Measurements from ENCODE around the gene CDK5RAP1.
A peak's percentile ranks its signal among the peaks of the same experiment; 100 is the strongest.

CDK5RAP1 gene

GRCh38 chr20:33337531-33338165, 63.7 kb downstream of the CDK5RAP1 start:
- FAIRE-seq: peak; percentile 63
- no peak for TF ChIP-seq TAF1 (IDR thresholded peaks at IDR 0.05; ENCODE audit: low read depth, low read length)
- TF ChIP-seq SPI1 (IDR thresholded peaks at IDR 0.05; ENCODE audit: low read depth, low read length): no peak
- TF ChIP-seq PAX5 (IDR thresholded peaks at IDR 0.05; ENCODE audit: insufficient read depth, low read length, severe bottlenecking): no peak
- no peak for TF ChIP-seq POLR2A (IDR thresholded peaks at IDR 0.05; ENCODE audit: low read depth, low read length)
- DNase-seq (ENCODE audit: insufficient read length, low spot score): peak; percentile 39

GRCh38 chr20:33337119-33337518, 64.2 kb downstream of the CDK5RAP1 start:
- peak; percentile 51 for FAIRE-seq

GRCh38 chr20:33336375-33336774, 64.9 kb downstream of the CDK5RAP1 start:
- no peak for DNase-seq (ENCODE audit: insufficient read length, low spot score)
- no peak for FAIRE-seq
- TF ChIP-seq PAX5 (IDR thresholded peaks at IDR 0.05; ENCODE audit: insufficient read depth, low read length, severe bottlenecking) (no peak), POU2F2 (IDR thresholded peaks at IDR 0.05; ENCODE audit: low read depth, low read length) (no peak), TAF1 (IDR thresholded peaks at IDR 0.05; ENCODE audit: low read depth, low read length) (no peak), POLR2AphosphoS5 (IDR thresholded peaks at IDR 0.05; ENCODE audit: low read depth, low read length) (no peak), POLR2A (IDR thresholded peaks at IDR 0.05; ENCODE audit: low read depth, low read length) (no peak), SPI1 (IDR thresholded peaks at IDR 0.05; ENCODE audit: low read depth, low read length) (no peak)

More at GRCh38 chr20:33337119-33337518, 64.2 kb downstream of the CDK5RAP1 start:
- no peak for TF ChIP-seq POU2F2 (IDR thresholded peaks at IDR 0.05; ENCODE audit: low read depth, low read length)
- no peak for TF ChIP-seq SPI1 (IDR thresholded peaks at IDR 0.05; ENCODE audit: low read depth, low read length)
- no peak for TF ChIP-seq POLR2AphosphoS5 (IDR thresholded peaks at IDR 0.05; ENCODE audit: low read depth, low read length)
- TF ChIP-seq PAX5 (IDR thresholded peaks at IDR 0.05; ENCODE audit: insufficient read depth, low read length, severe bottlenecking): no peak
- no peak for TF ChIP-seq TAF1 (IDR thresholded peaks at IDR 0.05; ENCODE audit: low read depth, low read length)
- no peak for TF ChIP-seq POLR2A (IDR thresholded peaks at IDR 0.05; ENCODE audit: low read depth, low read length)
- DNase-seq (ENCODE audit: insufficient read length, low spot score): no peak

DNA sequence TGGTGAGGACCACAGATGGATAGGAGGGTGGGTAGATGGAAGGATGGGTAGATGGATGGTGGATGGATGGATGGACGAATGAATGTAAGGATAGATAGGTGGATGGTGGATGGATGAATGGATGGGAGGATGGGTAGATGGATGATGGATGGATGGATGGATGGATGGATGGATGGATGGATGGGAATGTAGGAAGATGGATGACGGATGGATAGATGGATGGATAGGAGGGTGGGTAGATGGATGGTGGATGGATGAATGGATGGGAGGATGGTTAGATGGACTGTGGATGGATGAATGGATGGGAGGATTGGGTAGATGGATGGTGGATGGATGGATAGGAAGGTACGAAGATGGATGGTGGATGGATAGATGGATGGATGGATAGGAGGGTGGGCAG, 67.2 kb downstream of the CDK5RAP1 start:
- FAIRE-seq (no peak), DNase-seq (ENCODE audit: insufficient read length, low spot score) (no peak)
- TF ChIP-seq POLR2AphosphoS5 (IDR thresholded peaks at IDR 0.05; ENCODE audit: low read depth, low read length) (no peak), PAX5 (IDR thresholded peaks at IDR 0.05; ENCODE audit: insufficient read depth, low read length, severe bottlenecking) (no peak), POU2F2 (IDR thresholded peaks at IDR 0.05; ENCODE audit: low read depth, low read length) (no peak), POLR2A (IDR thresholded peaks at IDR 0.05; ENCODE audit: low read depth, low read length) (no peak), SPI1 (IDR thresholded peaks at IDR 0.05; ENCODE audit: low read depth, low read length) (no peak), TAF1 (IDR thresholded peaks at IDR 0.05; ENCODE audit: low read depth, low read length) (no peak)

GRCh38 chr20:33333616-33334015, 67.7 kb downstream of the CDK5RAP1 start:
- TF ChIP-seq TAF1 (IDR thresholded peaks at IDR 0.05; ENCODE audit: low read depth, low read length) (no peak), SPI1 (IDR thresholded peaks at IDR 0.05; ENCODE audit: low read depth, low read length) (no peak), POLR2A (IDR thresholded peaks at IDR 0.05; ENCODE audit: low read depth, low read length) (no peak), POU2F2 (IDR thresholded peaks at IDR 0.05; ENCODE audit: low read depth, low read length) (no peak), POLR2AphosphoS5 (IDR thresholded peaks at IDR 0.05; ENCODE audit: low read depth, low read length) (no peak), PAX5 (IDR thresholded peaks at IDR 0.05; ENCODE audit: insufficient read depth, low read length, severe bottlenecking) (no peak)
- no peak for FAIRE-seq
- no peak for DNase-seq (ENCODE audit: insufficient read length, low spot score)

- no peak for TF ChIP-seq POLR2AphosphoS5 (IDR thresholded peaks at IDR 0.05; ENCODE audit: low read depth, low read length)
- no peak for TF ChIP-seq POLR2A (IDR thresholded peaks at IDR 0.05; ENCODE audit: low read depth, low read length)
- TF ChIP-seq TAF1 (IDR thresholded peaks at IDR 0.05; ENCODE audit: low read depth, low read length): no peak
- no peak for TF ChIP-seq SPI1 (IDR thresholded peaks at IDR 0.05; ENCODE audit: low read depth, low read length)
- TF ChIP-seq POU2F2 (IDR thresholded peaks at IDR 0.05; ENCODE audit: low read depth, low read length): no peak
- FAIRE-seq: no peak
- no peak for DNase-seq (ENCODE audit: insufficient read length, low spot score)
Measured at GRCh38 chr20:33332905-33333456, 68.3 kb downstream of the CDK5RAP1 start.

- DNase-seq (ENCODE audit: insufficient read length, low spot score): no peak
- no peak for FAIRE-seq
- TF ChIP-seq POLR2A (IDR thresholded peaks at IDR 0.05; ENCODE audit: low read depth, low read length) (no peak), TAF1 (IDR thresholded peaks at IDR 0.05; ENCODE audit: low read depth, low read length) (no peak), POU2F2 (IDR thresholded peaks at IDR 0.05; ENCODE audit: low read depth, low read length) (no peak), SPI1 (IDR thresholded peaks at IDR 0.05; ENCODE audit: low read depth, low read length) (no peak), PAX5 (IDR thresholded peaks at IDR 0.05; ENCODE audit: insufficient read depth, low read length, severe bottlenecking) (no peak), POLR2AphosphoS5 (IDR thresholded peaks at IDR 0.05; ENCODE audit: low read depth, low read length) (no peak)
Measured at GRCh38 chr20:33328157-33329137, 72.9 kb downstream of the CDK5RAP1 start.

GRCh38 chr20:33325350-33325749, 76.0 kb downstream of the CDK5RAP1 start:
- no peak for TF ChIP-seq SPI1 (IDR thresholded peaks at IDR 0.05; ENCODE audit: low read depth, low read length)
- no peak for TF ChIP-seq POLR2A (IDR thresholded peaks at IDR 0.05; ENCODE audit: low read depth, low read length)
- no peak for TF ChIP-seq TAF1 (IDR thresholded peaks at IDR 0.05; ENCODE audit: low read depth, low read length)
- TF ChIP-seq PAX5 (IDR thresholded peaks at IDR 0.05; ENCODE audit: insufficient read depth, low read length, severe bottlenecking): no peak
- TF ChIP-seq POLR2AphosphoS5 (IDR thresholded peaks at IDR 0.05; ENCODE audit: low read depth, low read length): no peak
- no peak for TF ChIP-seq POU2F2 (IDR thresholded peaks at IDR 0.05; ENCODE audit: low read depth, low read length)
- DNase-seq (ENCODE audit: insufficient read length, low spot score): no peak
- no peak for FAIRE-seq

GRCh38 chr20:33323236-33323635, 78.1 kb downstream of the CDK5RAP1 start:
- DNase-seq (ENCODE audit: insufficient read length, low spot score): no peak
- no peak for TF ChIP-seq POLR2A (IDR thresholded peaks at IDR 0.05; ENCODE audit: low read depth, low read length)
- TF ChIP-seq PAX5 (IDR thresholded peaks at IDR 0.05; ENCODE audit: insufficient read depth, low read length, severe bottlenecking): no peak
- no peak for TF ChIP-seq POLR2AphosphoS5 (IDR thresholded peaks at IDR 0.05; ENCODE audit: low read depth, low read length)
- TF ChIP-seq POU2F2 (IDR thresholded peaks at IDR 0.05; ENCODE audit: low read depth, low read length): no peak
- TF ChIP-seq TAF1 (IDR thresholded peaks at IDR 0.05; ENCODE audit: low read depth, low read length): no peak
- TF ChIP-seq SPI1 (IDR thresholded peaks at IDR 0.05; ENCODE audit: low read depth, low read length): no peak
- FAIRE-seq: no peak
